HepG2 (cell line): ENCODE data around the gene SRCIN1. TPM values are rescaled to one million over a fixed set of nuclear protein-coding genes. Genes with fewer than 3 reads are reported as not detected.

Experiments used
- CENPX ChIP-seq: sonication (generic); formaldehyde crosslinking; IDR thresholded peaks from 2 replicates; pipeline ENCODE4 v1.9.0; 2021; ENCODE audit warnings: mild to moderate bottlenecking, missing genetic modification reagents, moderate library complexity
- CREM ChIP-seq, 2 experiments: sonication (generic) in 1 of 2; formaldehyde crosslinking in 1 of 2; IDR thresholded peaks; 2 replicates each; pipeline versions ENCODE4 v1.4.0 to v1.6.1; 2016 to 2020; ENCODE audit warnings: antibody characterized with exemption in 1 of 2, mild to moderate bottlenecking in 1 of 2, missing genetic modification reagents in 1 of 2
- FOXK2 ChIP-seq: fragments of 450-650 bp; IDR thresholded peaks from 2 replicates; pipeline ENCODE4 v1.6.1; 2016
- FOXP1 ChIP-seq, 2 experiments: fragments of 450-650 bp in 1 of 2; IDR thresholded peaks; 2 replicates each; pipeline ENCODE4 v1.6.1; 2017 to 2018; ENCODE audit warnings: antibody characterized with exemption in 1 of 2
- HHEX ChIP-seq: IDR thresholded peaks from 2 replicates; pipeline ENCODE4 v1.6.1; 2016; ENCODE audit warnings: control low read depth
- KLF13 ChIP-seq: sonication (generic); formaldehyde crosslinking; IDR thresholded peaks from 2 replicates; pipeline ENCODE4 v1.4.0; 2020; ENCODE audit warnings: mild to moderate bottlenecking, missing genetic modification reagents
- MED8 ChIP-seq: sonication (generic); formaldehyde crosslinking; IDR thresholded peaks from 2 replicates; pipeline ENCODE4 v1.8.1; 2023; ENCODE audit warnings: mild to moderate bottlenecking, missing genetic modification reagents; ENCODE audit not compliant: insufficient replicate concordance
- NFIC ChIP-seq: IDR thresholded peaks from 2 replicates; pipeline ENCODE4 v1.6.1; 2012; ENCODE audit warnings: mild to moderate bottlenecking, low read length, inconsistent platforms
- NR2F1 ChIP-seq, 2 experiments: fragments of 450-650 bp in 1 of 2; formaldehyde crosslinking in 1 of 2; IDR thresholded peaks; 2 replicates each; pipeline versions ENCODE4 v1.5.0 to v1.6.1; 2016 to 2020; ENCODE audit warnings: mild to moderate bottlenecking in 1 of 2, missing compliant biosample characterization in 1 of 2, missing genetic modification reagents in 1 of 2, moderate library complexity in 1 of 2
- REPIN1 ChIP-seq: sonication (generic); formaldehyde crosslinking; IDR thresholded peaks from 2 replicates; pipeline ENCODE4 v1.8.0; 2022; ENCODE audit warnings: missing genetic modification reagents, low read depth, mild to moderate bottlenecking, borderline replicate concordance
- SP1 ChIP-seq, 2 experiments: fragments of 450-650 bp in 1 of 2; sonication (generic) in 1 of 2; formaldehyde crosslinking in 1 of 2; IDR thresholded peaks; 2 replicates each; pipeline versions ENCODE4 v1.4.0 to v1.6.1; 2016 to 2020; ENCODE audit warnings: missing genetic modification reagents in 1 of 2
- ZMAT3 ChIP-seq: sonication (generic); formaldehyde crosslinking; conservative IDR thresholded peaks from 2 replicates; pipeline ENCODE4 v1.7.0; 2021; ENCODE audit warnings: missing genetic modification reagents
- ZNF160 ChIP-seq: sonication (generic); formaldehyde crosslinking; IDR thresholded peaks from 2 replicates; pipeline ENCODE4 v1.8.0; 2022; ENCODE audit warnings: mild to moderate bottlenecking, inconsistent platforms, missing genetic modification reagents
- ZSCAN22 ChIP-seq: sonication (generic); formaldehyde crosslinking; IDR thresholded peaks from 2 replicates; pipeline ENCODE4 v1.4.0; 2020; ENCODE audit warnings: mild to moderate bottlenecking, missing genetic modification reagents
- polyA plus RNA-seq, 8 experiments: library from polyadenylated mRNA; depleted of rRNA in 3 of 8; stranded (reverse) in 7 of 8; unstranded in 1 of 8; fragments of >200 nt; fragmentation: Illumina TruSeq in 4 of 8; extraction: Trizol in 4 of 8; gene quantifications; 2 replicates each; pipeline versions ENCODE4 v1.2.1 to v1.2.3, GENCODE V29; 2011 to 2016; ENCODE audit warnings: low read depth in 4 of 8, missing spikeins in 1 of 8, mixed read lengths in 1 of 8; ENCODE audit not compliant: insufficient read depth in 1 of 8
- total RNA-seq, 5 experiments: library from RNA; depleted of rRNA; stranded (reverse); fragments of >200 nt; fragmentation: Illumina TruSeq; extraction: Trizol; gene quantifications; 2 replicates each; pipeline ENCODE4 v1.2.3, GENCODE V29; 2016; ENCODE audit warnings: low read depth in 1 of 5
- TF ChIP-seq, protein P1 (sequence below): sonication (generic); formaldehyde crosslinking; IDR thresholded peaks from 2 replicates; pipeline ENCODE4 v1.5.1; 2020; ENCODE audit warnings: missing genetic modification reagents, mild to moderate bottlenecking, borderline replicate concordance
- TF ChIP-seq, protein P2 (sequence below): IDR thresholded peaks from 2 replicates; pipeline ENCODE4 v1.6.1; 2016; ENCODE audit warnings: missing compliant biosample characterization, missing genetic modification reagents, borderline replicate concordance
- TF ChIP-seq, protein P3 (sequence below): sonication (generic); formaldehyde crosslinking; IDR thresholded peaks from 2 replicates; pipeline ENCODE4 v1.4.0; 2020; ENCODE audit warnings: mild to moderate bottlenecking, missing genetic modification reagents
- TF ChIP-seq, protein P4 (sequence below): sonication (generic); formaldehyde crosslinking; IDR thresholded peaks from 2 replicates; pipeline ENCODE4 v1.5.0; 2020; ENCODE audit warnings: mild to moderate bottlenecking, missing genetic modification reagents, moderate library complexity
- TF ChIP-seq, protein P5 (sequence below), 2 experiments: IDR thresholded peaks; 2 replicates each; pipeline ENCODE4 v1.6.1; 2011 to 2012; ENCODE audit warnings: low read length in 2 of 2, borderline replicate concordance in 1 of 2, low read depth in 1 of 2, mild to moderate bottlenecking in 1 of 2, moderate library complexity in 1 of 2

Gene SRCIN1
- total and polyA plus RNA-seq, 2 of the 13 experiments (the other 11 are each of a cell fraction or from before 2014, with no cell fraction given) = 1.2 to 9.6 TPM

DNA sequence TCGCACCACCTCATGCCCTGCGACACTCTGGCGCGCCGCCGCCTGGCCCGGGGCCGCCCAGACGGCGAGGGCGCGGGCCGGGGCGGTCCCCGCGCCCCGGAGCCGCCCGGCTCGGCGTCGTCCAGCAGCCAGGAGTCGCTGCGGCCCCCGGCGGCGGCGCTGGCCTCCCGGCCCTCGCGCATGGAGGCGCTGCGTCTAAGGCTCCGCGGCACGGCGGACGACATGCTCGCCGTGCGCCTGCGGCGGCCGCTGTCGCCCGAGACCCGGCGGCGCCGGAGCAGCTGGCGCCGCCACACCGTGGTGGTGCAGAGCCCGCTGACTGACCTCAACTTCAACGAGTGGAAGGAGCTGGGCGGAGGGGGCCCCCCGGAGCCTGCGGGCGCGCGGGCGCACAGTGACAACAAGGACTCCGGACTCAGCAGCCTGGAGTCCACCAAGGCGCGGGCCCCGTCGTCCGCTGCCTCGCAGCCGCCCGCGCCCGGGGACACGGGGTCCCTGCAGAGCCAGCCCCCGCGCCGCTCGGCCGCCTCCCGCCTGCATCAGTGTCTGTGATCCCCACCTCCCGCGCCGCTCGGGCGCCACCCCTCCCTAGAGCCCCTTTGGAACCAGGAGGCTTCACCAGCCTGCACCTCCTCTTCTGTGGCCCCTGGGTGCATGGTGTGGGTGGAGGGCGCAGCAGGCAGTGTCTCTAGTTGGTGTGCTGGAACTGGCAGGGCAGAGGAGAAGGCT lies 95.2 kb downstream of the SRCIN1 start (continued):
- TF ChIP-seq, protein P1, sequence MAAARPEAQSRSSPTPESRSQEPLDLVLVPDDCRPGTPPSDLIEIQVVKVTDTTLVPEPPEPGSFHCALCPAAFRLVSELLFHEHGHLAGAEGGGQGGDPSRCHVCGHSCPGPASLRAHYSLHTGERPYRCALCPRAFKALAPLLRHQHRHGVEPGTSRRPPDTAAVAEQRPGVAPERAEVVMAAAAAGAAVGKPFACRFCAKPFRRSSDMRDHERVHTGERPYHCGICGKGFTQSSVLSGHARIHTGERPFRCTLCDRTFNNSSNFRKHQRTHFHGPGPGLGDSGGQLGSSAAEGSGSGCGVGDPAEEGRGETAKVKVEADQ (CRISPR knock-in tag) = no peak
- TF ChIP-seq ZNF160 (CRISPR knock-in tag) (no peak), SP1 (IDR thresholded peaks at IDR 0.05) (no peak), SP1 (CRISPR knock-in tag; IDR thresholded peaks at IDR 0.05) (no peak), HHEX (no peak), MED8 (CRISPR knock-in tag) (no peak), FOXK2 (no peak), ZMAT3 (CRISPR knock-in tag) (peak; percentile 27; the same call in 1 of the 2 replicates), NR2F1 (CRISPR knock-in tag; IDR thresholded peaks at IDR 0.05) (no peak), REPIN1 (no peak), FOXP1 (IDR thresholded peaks at IDR 0.05) (no peak), FOXP1 (CRISPR knock-in tag; IDR thresholded peaks at IDR 0.05) (no peak), ZSCAN22 (CRISPR knock-in tag) (no peak), CENPX (no peak), KLF13 (no peak), CREM (IDR thresholded peaks at IDR 0.05) (no peak), CREM (CRISPR knock-in tag; IDR thresholded peaks at IDR 0.05) (no peak), NFIC (no peak)
- TF ChIP-seq, protein P2, sequence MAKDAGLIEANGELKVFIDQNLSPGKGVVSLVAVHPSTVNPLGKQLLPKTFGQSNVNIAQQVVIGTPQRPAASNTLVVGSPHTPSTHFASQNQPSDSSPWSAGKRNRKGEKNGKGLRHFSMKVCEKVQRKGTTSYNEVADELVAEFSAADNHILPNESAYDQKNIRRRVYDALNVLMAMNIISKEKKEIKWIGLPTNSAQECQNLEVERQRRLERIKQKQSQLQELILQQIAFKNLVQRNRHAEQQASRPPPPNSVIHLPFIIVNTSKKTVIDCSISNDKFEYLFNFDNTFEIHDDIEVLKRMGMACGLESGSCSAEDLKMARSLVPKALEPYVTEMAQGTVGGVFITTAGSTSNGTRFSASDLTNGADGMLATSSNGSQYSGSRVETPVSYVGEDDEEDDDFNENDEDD = no peak; the same call in 1 of the 2 replicates
- TF ChIP-seq, protein P3, sequence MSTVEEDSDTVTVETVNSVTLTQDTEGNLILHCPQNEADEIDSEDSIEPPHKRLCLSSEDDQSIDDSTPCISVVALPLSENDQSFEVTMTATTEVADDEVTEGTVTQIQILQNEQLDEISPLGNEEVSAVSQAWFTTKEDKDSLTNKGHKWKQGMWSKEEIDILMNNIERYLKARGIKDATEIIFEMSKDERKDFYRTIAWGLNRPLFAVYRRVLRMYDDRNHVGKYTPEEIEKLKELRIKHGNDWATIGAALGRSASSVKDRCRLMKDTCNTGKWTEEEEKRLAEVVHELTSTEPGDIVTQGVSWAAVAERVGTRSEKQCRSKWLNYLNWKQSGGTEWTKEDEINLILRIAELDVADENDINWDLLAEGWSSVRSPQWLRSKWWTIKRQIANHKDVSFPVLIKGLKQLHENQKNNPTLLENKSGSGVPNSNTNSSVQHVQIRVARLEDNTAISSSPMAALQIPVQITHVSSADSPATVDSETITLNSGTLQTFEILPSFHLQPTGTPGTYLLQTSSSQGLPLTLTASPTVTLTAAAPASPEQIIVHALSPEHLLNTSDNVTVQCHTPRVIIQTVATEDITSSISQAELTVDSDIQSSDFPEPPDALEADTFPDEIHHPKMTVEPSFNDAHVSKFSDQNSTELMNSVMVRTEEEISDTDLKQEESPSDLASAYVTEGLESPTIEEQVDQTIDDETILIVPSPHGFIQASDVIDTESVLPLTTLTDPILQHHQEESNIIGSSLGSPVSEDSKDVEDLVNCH (CRISPR knock-in tag) = no peak
- TF ChIP-seq, protein P4, sequence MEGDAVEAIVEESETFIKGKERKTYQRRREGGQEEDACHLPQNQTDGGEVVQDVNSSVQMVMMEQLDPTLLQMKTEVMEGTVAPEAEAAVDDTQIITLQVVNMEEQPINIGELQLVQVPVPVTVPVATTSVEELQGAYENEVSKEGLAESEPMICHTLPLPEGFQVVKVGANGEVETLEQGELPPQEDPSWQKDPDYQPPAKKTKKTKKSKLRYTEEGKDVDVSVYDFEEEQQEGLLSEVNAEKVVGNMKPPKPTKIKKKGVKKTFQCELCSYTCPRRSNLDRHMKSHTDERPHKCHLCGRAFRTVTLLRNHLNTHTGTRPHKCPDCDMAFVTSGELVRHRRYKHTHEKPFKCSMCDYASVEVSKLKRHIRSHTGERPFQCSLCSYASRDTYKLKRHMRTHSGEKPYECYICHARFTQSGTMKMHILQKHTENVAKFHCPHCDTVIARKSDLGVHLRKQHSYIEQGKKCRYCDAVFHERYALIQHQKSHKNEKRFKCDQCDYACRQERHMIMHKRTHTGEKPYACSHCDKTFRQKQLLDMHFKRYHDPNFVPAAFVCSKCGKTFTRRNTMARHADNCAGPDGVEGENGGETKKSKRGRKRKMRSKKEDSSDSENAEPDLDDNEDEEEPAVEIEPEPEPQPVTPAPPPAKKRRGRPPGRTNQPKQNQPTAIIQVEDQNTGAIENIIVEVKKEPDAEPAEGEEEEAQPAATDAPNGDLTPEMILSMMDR (CRISPR knock-in tag) = peak; percentile 36; the same call in 1 of the 2 replicates
- TF ChIP-seq, protein P5, sequence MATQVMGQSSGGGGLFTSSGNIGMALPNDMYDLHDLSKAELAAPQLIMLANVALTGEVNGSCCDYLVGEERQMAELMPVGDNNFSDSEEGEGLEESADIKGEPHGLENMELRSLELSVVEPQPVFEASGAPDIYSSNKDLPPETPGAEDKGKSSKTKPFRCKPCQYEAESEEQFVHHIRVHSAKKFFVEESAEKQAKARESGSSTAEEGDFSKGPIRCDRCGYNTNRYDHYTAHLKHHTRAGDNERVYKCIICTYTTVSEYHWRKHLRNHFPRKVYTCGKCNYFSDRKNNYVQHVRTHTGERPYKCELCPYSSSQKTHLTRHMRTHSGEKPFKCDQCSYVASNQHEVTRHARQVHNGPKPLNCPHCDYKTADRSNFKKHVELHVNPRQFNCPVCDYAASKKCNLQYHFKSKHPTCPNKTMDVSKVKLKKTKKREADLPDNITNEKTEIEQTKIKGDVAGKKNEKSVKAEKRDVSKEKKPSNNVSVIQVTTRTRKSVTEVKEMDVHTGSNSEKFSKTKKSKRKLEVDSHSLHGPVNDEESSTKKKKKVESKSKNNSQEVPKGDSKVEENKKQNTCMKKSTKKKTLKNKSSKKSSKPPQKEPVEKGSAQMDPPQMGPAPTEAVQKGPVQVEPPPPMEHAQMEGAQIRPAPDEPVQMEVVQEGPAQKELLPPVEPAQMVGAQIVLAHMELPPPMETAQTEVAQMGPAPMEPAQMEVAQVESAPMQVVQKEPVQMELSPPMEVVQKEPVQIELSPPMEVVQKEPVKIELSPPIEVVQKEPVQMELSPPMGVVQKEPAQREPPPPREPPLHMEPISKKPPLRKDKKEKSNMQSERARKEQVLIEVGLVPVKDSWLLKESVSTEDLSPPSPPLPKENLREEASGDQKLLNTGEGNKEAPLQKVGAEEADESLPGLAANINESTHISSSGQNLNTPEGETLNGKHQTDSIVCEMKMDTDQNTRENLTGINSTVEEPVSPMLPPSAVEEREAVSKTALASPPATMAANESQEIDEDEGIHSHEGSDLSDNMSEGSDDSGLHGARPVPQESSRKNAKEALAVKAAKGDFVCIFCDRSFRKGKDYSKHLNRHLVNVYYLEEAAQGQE (IDR thresholded peaks at IDR 0.05; ENCODE audit: borderline replicate concordance in 1 of 2, low read depth in 1 of 2, low read length in 2 of 2) = no peak
